ENCODE results near the gene HOXC13. TPM values are rescaled to one million over a fixed set of nuclear protein-coding genes. Genes with fewer than 3 reads are reported as not detected.

HOXC13 gene
- total and polyA plus RNA-seq, 2 experiments from 2014 or later = 0.10 TPM; not detected in 1

GRCh38 chr12:53937099-53937498 lies 1.5 kb upstream of the HOXC13 start:
- H3K27ac ChIP-seq (ENCODE audit: low read depth) = no peak overlapping the region
- no peak for ATAC-seq
- H3K27ac Mint-ChIP-seq = no peak overlapping the region
- no peaks in the 10 kb centered on the region for H3K9me2 ChIP-seq (ENCODE audit: insufficient read depth)
- no peak for DNase-seq (ENCODE audit: low spot score)
- no peaks in the 10 kb centered on the region for H3K36me3 Mint-ChIP-seq (ENCODE audit: low read depth)
- H3K4me3 ChIP-seq = no peak overlapping the region
- H3K27me3 ChIP-seq (ENCODE audit: insufficient read depth) = peaks cover 100% of the 10 kb centered on the region
- H3F3A ChIP-seq (replicated peaks; ENCODE audit: low read depth) = peaks cover 29% of the 10 kb centered on the region
- H3K9me3 Mint-ChIP-seq = peaks cover 6% of the 10 kb centered on the region; the same call in 2 of the 3 replicates
- peaks cover 97% of the 10 kb centered on the region for H3K27me3 Mint-ChIP-seq (ENCODE audit: insufficient read depth, low read depth, poor library complexity)
- peaks cover 22% of the 10 kb centered on the region for H3K4me1 Mint-ChIP-seq
- H3K79me2 ChIP-seq (replicated peaks; ENCODE audit: insufficient read depth) = no peaks in the 10 kb centered on the region
- no peak overlapping the region for H2AFZ ChIP-seq
- H3K4me1 ChIP-seq (ENCODE audit: insufficient read depth) = peaks cover 32% of the 10 kb centered on the region
- TF ChIP-seq POLR2AphosphoS5 (IDR thresholded peaks at IDR 0.05; ENCODE audit: low read depth) (no peak), JUNB (IDR thresholded peaks at IDR 0.05; ENCODE audit: unreplicated experiment) (no peak), CTCF (conservative IDR thresholded peaks at IDR 0.05; ENCODE audit: low read depth in 2 of 2) (no peak), NANOG (IDR thresholded peaks at IDR 0.05; ENCODE audit: borderline replicate concordance) (no peak), ZNF462 (CRISPR knock-in tag; IDR thresholded peaks at IDR 0.05) (no peak), EZH2phosphoT487 (IDR thresholded peaks at IDR 0.05; ENCODE audit: unreplicated experiment) (peak; percentile 45), ZNF331 (CRISPR knock-in tag; IDR thresholded peaks at IDR 0.05; ENCODE audit: low read depth) (no peak), STAT1 (IDR thresholded peaks at IDR 0.05; ENCODE audit: unreplicated experiment) (no peak), CREB1 (CRISPR knock-in tag; IDR thresholded peaks at IDR 0.05; ENCODE audit: low read depth) (no peak), ETS1 (IDR thresholded peaks at IDR 0.05) (no peak), ZNF114 (CRISPR knock-in tag; IDR thresholded peaks at IDR 0.05) (no peak), EZH2 (IDR thresholded peaks at IDR 0.05; ENCODE audit: low read depth, unreplicated experiment) (peak; percentile 85), REST (IDR thresholded peaks at IDR 0.05; ENCODE audit: unreplicated experiment) (no peak)
- H3K4me2 ChIP-seq = no peak overlapping the region
- H3K36me3 ChIP-seq (ENCODE audit: insufficient read depth) = no peaks in the 10 kb centered on the region
- H4K20me1 ChIP-seq (replicated peaks; ENCODE audit: insufficient read depth) = peaks cover 51% of the 10 kb centered on the region
- H3K4me3 Mint-ChIP-seq = no peak overlapping the region

Measured in GM23338 (cell line).